Activated naive CD4-positive, alpha-beta T cell treated with anti-CD3 and anti-CD28 coated beads, Interleukin-2, amount 50 U/mL, for 24 hours (primary cell): ENCODE data around the gene LRCH4.

ENCODE experiments used
- H3K27ac Mint-ChIP-seq: one replicate; pipeline ENCODE4 v1.8.0; 2021; ENCODE audit warnings: mild to moderate bottlenecking, mixed read lengths
- H3K27me3 Mint-ChIP-seq: one replicate; pipeline ENCODE4 v1.8.0; 2021; ENCODE audit warnings: mixed read lengths
- H3K36me3 Mint-ChIP-seq: one replicate; pipeline ENCODE4 v1.8.0; 2021; ENCODE audit warnings: mixed read lengths
- H3K4me1 Mint-ChIP-seq: one replicate; pipeline ENCODE4 v1.8.0; 2021; ENCODE audit warnings: mixed read lengths
- H3K4me3 Mint-ChIP-seq: one replicate; pipeline ENCODE4 v1.8.0; 2021; ENCODE audit warnings: mild to moderate bottlenecking, mixed read lengths
- H3K9me3 Mint-ChIP-seq: one replicate; pipeline ENCODE4 v1.8.0; 2021; ENCODE audit warnings: mixed read lengths

LRCH4 gene

DNA sequence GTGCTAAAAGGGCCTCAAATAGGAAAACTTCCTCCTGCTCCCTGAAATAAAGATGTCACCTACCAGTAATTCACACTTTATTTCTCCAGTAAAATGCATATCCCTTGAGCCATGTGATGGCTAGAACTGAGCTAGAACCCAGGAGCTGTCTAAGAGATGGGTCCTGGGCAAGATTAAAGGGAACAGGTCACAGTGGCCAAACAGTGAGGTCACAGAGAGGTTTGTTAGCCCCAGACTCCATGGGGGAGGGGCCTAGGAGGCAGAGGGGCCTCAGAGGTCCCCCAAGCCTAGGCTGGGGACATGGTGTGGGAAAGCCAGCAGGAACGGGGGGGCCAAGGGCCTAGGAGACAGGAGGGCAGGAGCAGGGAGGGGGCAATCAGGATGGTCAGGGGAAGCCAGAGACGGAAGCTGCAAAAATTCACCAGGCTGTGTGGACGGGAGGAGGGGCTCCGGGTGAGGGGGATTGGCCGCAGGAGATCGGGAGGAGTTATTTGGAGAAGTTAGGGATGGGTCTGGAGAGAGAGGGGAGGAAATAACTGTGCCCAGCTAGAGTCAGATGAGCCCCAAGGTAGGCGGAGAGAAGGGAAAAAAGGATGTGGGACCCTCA is 3.5 kb upstream of the LRCH4 start:
- H3K9me3 Mint-ChIP-seq = no peaks in the 10 kb centered on the region
- H3K4me1 Mint-ChIP-seq = peaks cover 21% of the 10 kb centered on the region
- peak overlapping the region; percentile 70 for H3K27ac Mint-ChIP-seq
- no peaks in the 10 kb centered on the region for H3K36me3 Mint-ChIP-seq
- H3K4me3 Mint-ChIP-seq = no peak overlapping the region
- H3K27me3 Mint-ChIP-seq = no peaks in the 10 kb centered on the region

- Mint-ChIP-seq H3K36me3 (no peaks in the 10 kb centered on the region), H3K4me1 (peaks cover 30% of the 10 kb centered on the region), H3K27ac (no peak overlapping the region), H3K4me3 (peak overlapping the region; percentile 33), H3K9me3 (no peaks in the 10 kb centered on the region), H3K27me3 (no peaks in the 10 kb centered on the region)
Observed at GRCh38 chr7:100588438-100588837, 2.5 kb upstream of the LRCH4 start.

DNA sequence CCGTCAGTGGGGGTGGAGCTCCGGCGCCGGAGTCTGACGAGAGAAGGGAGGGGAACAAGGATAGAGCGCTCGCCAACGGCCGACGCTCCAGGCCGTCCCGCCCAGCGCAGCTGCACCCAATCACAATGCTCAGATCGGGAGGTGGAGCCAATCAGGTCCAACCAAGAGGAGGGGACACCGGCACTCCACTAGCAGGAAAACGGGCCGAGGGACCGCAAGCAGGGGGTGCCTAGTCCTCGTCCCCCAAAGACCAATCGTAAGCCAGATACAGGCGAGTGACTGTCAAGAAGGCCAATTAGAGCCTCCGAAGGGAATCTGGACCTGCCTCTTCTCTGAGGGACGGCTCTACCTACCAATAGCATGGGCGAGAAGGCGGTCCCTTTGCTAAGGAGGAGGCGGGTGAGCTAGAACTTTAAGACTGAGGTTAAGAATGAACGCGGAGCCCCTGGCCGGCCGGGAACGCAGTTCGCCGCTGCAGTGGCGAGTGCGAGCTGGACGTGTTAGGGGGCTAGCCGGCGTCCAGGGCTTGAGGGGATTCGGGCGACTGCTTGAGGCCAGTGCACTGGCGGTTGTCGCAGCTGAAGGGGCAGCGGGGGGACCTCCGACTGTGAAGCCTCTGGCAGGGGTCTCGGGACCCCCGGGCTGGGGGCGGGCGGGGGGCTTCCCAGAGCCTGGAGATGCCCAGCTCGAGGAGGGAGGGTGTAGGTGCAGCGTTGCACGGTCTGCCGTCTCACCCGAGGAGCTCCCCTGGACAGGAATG is 517 bp upstream of the LRCH4 start, which contains the start of gene FBXO24:
Gene FBXO24 (plus strand): TSS at position 63 of the 760 bp plus-strand sequence. CDS start 298 bp downstream, at position 361.
- peaks cover 41% of the 10 kb centered on the region for H3K4me1 Mint-ChIP-seq
- no peaks in the 10 kb centered on the region for H3K36me3 Mint-ChIP-seq
- no peaks in the 10 kb centered on the region for H3K27me3 Mint-ChIP-seq
- H3K27ac Mint-ChIP-seq = peak within 1 kb of the TSS; percentile 94
- no peaks in the 10 kb centered on the region for H3K9me3 Mint-ChIP-seq
- H3K4me3 Mint-ChIP-seq = peak within 1 kb of the TSS; percentile 97

- Mint-ChIP-seq H3K9me3 (no peaks in the 10 kb centered on the region), H3K4me1 (peaks cover 45% of the 10 kb centered on the region), H3K4me3 (peak overlapping the region; percentile 97), H3K36me3 (no peaks in the 10 kb centered on the region), H3K27me3 (no peaks in the 10 kb centered on the region), H3K27ac (peak overlapping the region; percentile 94)
Observed at GRCh38 chr7:100584683-100585510, 1.0 kb downstream of the LRCH4 start.

- H3K9me3 Mint-ChIP-seq = no peaks in the 10 kb centered on the region
- peaks cover 48% of the 10 kb centered on the region for H3K4me1 Mint-ChIP-seq
- H3K27ac Mint-ChIP-seq = peak overlapping the region; percentile 92
- H3K27me3 Mint-ChIP-seq = no peaks in the 10 kb centered on the region
- peak overlapping the region; percentile 97 for H3K4me3 Mint-ChIP-seq
- H3K36me3 Mint-ChIP-seq = peaks cover 3% of the 10 kb centered on the region
Observed at GRCh38 chr7:100584054-100584682, 1.8 kb downstream of the LRCH4 start.

DNA sequence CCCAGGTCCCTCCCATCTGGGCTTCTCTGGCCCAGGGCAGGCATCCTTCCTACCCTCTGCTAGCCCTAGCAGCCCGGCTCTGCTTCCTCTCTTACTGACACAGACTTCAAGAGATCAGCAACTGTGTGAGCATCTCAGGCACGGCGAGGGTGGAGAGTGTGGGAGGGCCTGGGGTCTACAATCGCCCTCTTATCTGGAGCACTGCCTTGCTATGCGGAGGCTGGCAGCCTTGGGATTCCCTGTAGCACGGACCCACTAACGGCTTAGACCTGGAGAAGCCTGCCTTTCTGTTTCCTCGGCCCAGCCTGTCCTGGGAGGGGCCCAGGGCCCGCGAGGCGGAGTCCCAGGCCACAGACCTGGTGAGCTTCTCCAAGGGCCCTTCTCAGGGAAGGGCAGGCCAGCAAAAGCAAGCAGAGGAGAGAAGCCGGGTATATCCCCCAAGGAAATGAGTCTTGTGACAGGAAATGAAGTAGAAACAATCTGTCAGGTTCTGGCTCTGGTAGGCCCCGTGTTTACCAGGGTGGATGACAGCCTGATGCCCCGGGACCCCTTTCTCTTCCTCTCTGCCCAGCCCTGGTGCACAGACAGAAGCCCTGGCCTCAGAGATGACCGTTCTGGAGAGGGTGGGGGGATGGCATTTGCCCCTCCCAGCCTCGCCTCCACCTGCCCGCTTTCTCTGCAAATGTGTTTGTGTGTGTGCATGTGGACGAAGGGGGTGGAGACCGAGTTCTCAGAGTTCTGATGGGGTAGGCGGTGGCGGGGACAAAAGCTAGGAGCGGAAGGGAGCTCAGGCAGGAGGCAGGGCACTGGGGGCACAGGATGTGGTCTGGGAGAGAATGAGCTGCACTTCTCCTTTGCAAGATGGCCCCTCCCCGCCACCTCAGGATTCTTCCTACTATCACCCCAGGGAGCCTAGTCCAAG is 2.5 kb downstream of the LRCH4 start:
- peaks cover 47% of the 10 kb centered on the region for H3K4me1 Mint-ChIP-seq
- peak overlapping the region; percentile 97 for H3K4me3 Mint-ChIP-seq
- peaks cover 3% of the 10 kb centered on the region for H3K36me3 Mint-ChIP-seq
- no peaks in the 10 kb centered on the region for H3K27me3 Mint-ChIP-seq
- H3K9me3 Mint-ChIP-seq = no peaks in the 10 kb centered on the region
- peak overlapping the region; percentile 92 for H3K27ac Mint-ChIP-seq

DNA sequence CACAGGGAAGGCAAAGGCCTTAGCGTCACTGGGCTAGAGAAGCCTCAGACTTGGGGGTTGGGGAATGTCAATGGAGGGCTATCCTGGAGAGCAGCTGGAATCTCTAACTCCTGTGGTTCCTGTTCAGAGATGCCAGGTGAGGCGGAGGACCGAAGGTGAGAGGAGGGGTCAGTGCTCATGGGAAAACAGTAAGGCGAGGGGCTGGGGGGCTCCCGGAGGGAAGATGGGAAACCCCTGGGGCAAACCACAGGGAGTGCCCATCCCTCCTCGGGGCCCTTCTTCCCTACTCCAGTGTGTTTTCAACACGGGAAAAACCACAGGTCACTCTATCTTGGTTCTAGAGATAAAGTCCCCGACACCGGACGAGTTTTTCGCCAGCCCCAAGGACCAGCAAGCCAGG is 3.3 kb downstream of the LRCH4 start:
- Mint-ChIP-seq H3K36me3 (peaks cover 3% of the 10 kb centered on the region), H3K27ac (peak overlapping the region; percentile 69), H3K9me3 (no peaks in the 10 kb centered on the region), H3K4me3 (peak overlapping the region; percentile 57), H3K27me3 (no peaks in the 10 kb centered on the region), H3K4me1 (peaks cover 43% of the 10 kb centered on the region)

- H3K4me3 Mint-ChIP-seq = peak overlapping the region; percentile 57
- H3K36me3 Mint-ChIP-seq = peaks cover 3% of the 10 kb centered on the region
- peaks cover 43% of the 10 kb centered on the region for H3K4me1 Mint-ChIP-seq
- peak overlapping the region; percentile 69 for H3K27ac Mint-ChIP-seq
- no peaks in the 10 kb centered on the region for H3K27me3 Mint-ChIP-seq
- H3K9me3 Mint-ChIP-seq = no peaks in the 10 kb centered on the region
Observed at GRCh38 chr7:100582041-100582579, 3.8 kb downstream of the LRCH4 start.

DNA sequence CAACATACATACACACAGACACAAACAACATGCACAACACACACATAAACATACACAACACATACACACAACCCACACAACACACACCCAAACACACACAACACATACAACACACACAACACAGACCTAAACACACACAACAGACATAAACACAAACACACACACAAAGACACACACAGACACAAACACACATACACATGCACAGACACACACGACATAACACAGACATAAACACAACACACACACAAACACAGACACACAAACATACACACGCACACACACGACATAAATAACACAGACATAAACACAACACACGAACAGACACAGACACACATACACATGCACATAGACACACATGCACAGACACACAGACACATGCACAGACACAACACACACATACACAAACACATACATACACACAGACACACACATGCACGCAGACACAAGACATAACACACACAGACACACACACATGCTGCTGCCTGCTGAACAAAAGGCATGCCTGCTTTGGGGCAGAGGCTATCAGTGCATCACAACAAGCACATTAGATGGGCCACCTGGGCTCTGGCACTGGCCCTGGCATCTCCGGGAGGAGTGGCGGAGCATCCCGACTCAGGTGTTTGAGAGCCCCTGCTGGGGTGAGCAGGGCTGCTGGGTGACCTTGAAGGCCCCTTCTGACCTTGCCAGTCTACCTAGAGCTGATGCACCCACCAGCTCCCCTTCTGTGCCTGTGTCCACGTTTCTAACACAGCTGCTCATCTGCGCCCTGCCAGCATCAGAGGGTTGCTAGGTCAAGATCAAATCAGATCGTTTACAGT is 5.3 kb downstream of the LRCH4 start:
- Mint-ChIP-seq H3K36me3 (peaks cover 5% of the 10 kb centered on the region), H3K4me3 (no peak overlapping the region), H3K9me3 (no peaks in the 10 kb centered on the region), H3K27ac (no peak overlapping the region), H3K27me3 (no peaks in the 10 kb centered on the region), H3K4me1 (peaks cover 39% of the 10 kb centered on the region)

GRCh38 chr7:100578246-100579183 is 7.4 kb downstream of the LRCH4 start:
- Mint-ChIP-seq H3K27me3 (no peaks in the 10 kb centered on the region), H3K36me3 (peaks cover 5% of the 10 kb centered on the region), H3K4me1 (peaks cover 20% of the 10 kb centered on the region), H3K4me3 (no peak overlapping the region), H3K27ac (no peak overlapping the region), H3K9me3 (no peaks in the 10 kb centered on the region)

GRCh38 chr7:100577507-100577906 is 8.4 kb downstream of the LRCH4 start:
- Mint-ChIP-seq H3K4me3 (no peak overlapping the region), H3K4me1 (peaks cover 12% of the 10 kb centered on the region), H3K27me3 (no peaks in the 10 kb centered on the region), H3K27ac (no peak overlapping the region), H3K36me3 (peaks cover 5% of the 10 kb centered on the region), H3K9me3 (no peaks in the 10 kb centered on the region)

GRCh38 chr7:100577103-100577502 is 8.8 kb downstream of the LRCH4 start:
- Mint-ChIP-seq H3K4me3 (no peak overlapping the region), H3K9me3 (no peaks in the 10 kb centered on the region), H3K27me3 (no peaks in the 10 kb centered on the region), H3K36me3 (peaks cover 5% of the 10 kb centered on the region), H3K4me1 (peaks cover 11% of the 10 kb centered on the region), H3K27ac (no peak overlapping the region)
